Midbrain (tissue), 1 donor: ENCODE measurements around the gene CCR6.
"Not testable (repeated sequence)": the region's sequence is repeated elsewhere in the genome, so short reads cannot be mapped to it uniquely, and the experiment has no call there.

Source experiments
- DNase-seq: peaks from one replicate; lab custom pipeline; 2025; lab: John Stamatoyannopoulos, UW

Gene CCR6

DNA sequence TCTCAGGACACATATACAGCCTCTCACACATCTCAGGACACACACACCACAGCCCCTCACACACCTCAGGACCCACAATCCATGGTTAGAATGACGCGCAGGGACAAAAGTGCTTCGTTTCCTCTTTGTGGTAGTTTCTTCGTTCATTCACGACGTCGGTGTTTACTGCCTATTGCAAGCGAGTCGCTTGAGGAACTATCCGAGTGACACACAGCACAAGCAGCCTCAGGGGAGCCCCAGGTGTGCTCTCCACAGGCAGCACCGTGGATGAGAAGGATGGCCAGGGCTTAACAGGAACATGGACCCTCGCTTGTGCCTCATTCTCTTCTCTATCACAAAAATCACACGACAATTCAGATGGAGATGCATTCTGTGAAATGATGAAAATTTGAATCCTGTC lies 47.0 kb downstream of the CCR6 start:
- DNase-seq: not testable (repeated sequence)

DNA sequence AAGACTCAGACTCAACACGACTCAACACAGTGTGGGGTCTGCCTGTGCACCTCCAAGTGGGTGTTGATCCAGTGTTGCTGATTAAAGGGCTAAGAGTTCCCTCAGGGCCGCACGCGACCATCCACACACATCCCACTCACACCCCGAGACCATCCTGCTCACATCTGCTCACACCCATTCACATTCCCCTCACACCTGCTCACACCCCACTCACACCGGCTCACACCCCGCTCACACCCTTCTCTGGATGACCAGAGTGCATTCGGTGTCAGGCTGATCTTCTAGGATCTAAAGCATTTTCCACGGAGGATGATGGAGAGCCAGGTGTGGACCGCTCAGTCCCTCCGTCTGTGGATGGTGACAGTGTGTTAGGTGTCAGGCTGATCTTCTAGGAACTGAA lies 48.4 kb downstream of the CCR6 start:
- not testable (repeated sequence) for DNase-seq

GRCh38 chr6:167172011-167172410 lies 49.1 kb downstream of the CCR6 start:
- not testable (repeated sequence) for DNase-seq

- not testable (repeated sequence) for DNase-seq
Measured at GRCh38 chr6:167177271-167177670, 54.4 kb downstream of the CCR6 start.

- DNase-seq: not testable (repeated sequence)
Measured at GRCh38 chr6:167178896-167179655, 56.2 kb downstream of the CCR6 start.

GRCh38 chr6:167180086-167180485 lies 57.2 kb downstream of the CCR6 start:
- not testable (repeated sequence) for DNase-seq

- DNase-seq: not testable (repeated sequence)
Measured at GRCh38 chr6:167181351-167181750, 58.5 kb downstream of the CCR6 start.

GRCh38 chr6:167182913-167183314 lies 60.0 kb downstream of the CCR6 start:
- not testable (repeated sequence) for DNase-seq

DNA sequence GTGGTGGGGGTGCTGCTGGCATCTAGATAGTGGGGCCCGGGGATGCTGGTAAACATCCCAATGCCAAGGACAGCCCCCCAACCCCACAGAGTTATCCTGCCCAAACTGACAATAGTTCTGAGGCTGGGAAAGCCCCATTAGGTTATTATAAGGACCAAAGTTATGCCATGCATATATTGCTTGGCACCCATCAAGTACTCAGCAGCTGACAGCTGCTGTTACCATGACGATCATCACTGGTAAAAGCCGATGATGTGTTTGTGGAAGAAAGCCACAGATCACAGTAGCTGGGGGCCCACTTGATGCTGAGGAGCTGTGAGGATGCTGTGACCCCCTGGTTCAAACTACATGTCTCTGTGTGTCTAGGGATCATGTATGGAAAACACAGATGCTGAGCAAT lies 62.2 kb downstream of the CCR6 start:
- not testable (repeated sequence) for DNase-seq

GRCh38 chr6:167187275-167187674 lies 64.4 kb downstream of the CCR6 start:
- not testable (repeated sequence) for DNase-seq
